T-helper 17 cell (primary cell): ENCODE measurements around the gene CCDC148. TPM values are rescaled to one million over a fixed set of nuclear protein-coding genes. Genes with fewer than 3 reads are reported as not detected.
"Not testable (repeated sequence)": the region's sequence is repeated elsewhere in the genome, so short reads cannot be mapped to it uniquely, and the experiment has no call there.

Source experiments
- ATAC-seq: fragments of 150-1000 bp; cut with Tn5 transposase; 2 replicates; pipeline ENCODE4 v1.10.0; 2021; ENCODE audit warnings: mild to moderate bottlenecking, moderate library complexity
- DNase-seq, 3 donors: peaks; one replicate each; pipeline versions ENCODE4 v3.0.0 to v3.0.0-alpha.2; 2020 to 2021
- H3K9me3 ChIP-seq: one replicate; pipeline ENCODE4 v1.7.0; 2013; ENCODE audit warnings: low read length, mild to moderate bottlenecking; ENCODE audit not compliant: control insufficient read depth, poor library complexity, severe bottlenecking
- H3K27ac Mint-ChIP-seq: one replicate; pipeline ENCODE4 v1.8.0; 2022; ENCODE audit warnings: mild to moderate bottlenecking, moderate library complexity, mixed read lengths
- H3K27me3 Mint-ChIP-seq: one replicate; pipeline ENCODE4 v1.8.0; 2022; ENCODE audit warnings: mixed read lengths
- H3K36me3 Mint-ChIP-seq: one replicate; pipeline ENCODE4 v1.8.0; 2022; ENCODE audit warnings: low read depth, mixed read lengths
- H3K4me1 Mint-ChIP-seq: one replicate; pipeline ENCODE4 v1.8.0; 2022; ENCODE audit warnings: mild to moderate bottlenecking, mixed read lengths
- H3K4me3 Mint-ChIP-seq: one replicate; pipeline ENCODE4 v1.8.0; 2022; ENCODE audit warnings: mild to moderate bottlenecking, moderate library complexity, mixed read lengths
- total RNA-seq, 4 donors: library from RNA in 2 of 4; stranded (reverse) in 2 of 4; gene quantifications; one replicate each; pipeline ENCODE4 v1.2.3 and lab custom pipeline; 2022 to 2026

Gene CCDC148
- total RNA-seq, 2 donors from 2014 or later: not detected

GRCh38 chr2:158443606-158444005 is 12.9 kb downstream of the CCDC148 start:
- H3K36me3 Mint-ChIP-seq: no peaks in the 10 kb centered on the region
- DNase-seq: no peak
- H3K4me1 Mint-ChIP-seq: no peaks in the 10 kb centered on the region
- no peak for ATAC-seq
- no peaks in the 10 kb centered on the region for H3K9me3 ChIP-seq
- no peak overlapping the region for H3K4me3 Mint-ChIP-seq
- no peak overlapping the region for H3K27ac Mint-ChIP-seq
- H3K27me3 Mint-ChIP-seq: no peaks in the 10 kb centered on the region

GRCh38 chr2:158439062-158439461 is 17.5 kb downstream of the CCDC148 start:
- H3K4me1 Mint-ChIP-seq, H3K9me3 ChIP-seq, DNase-seq, H3K36me3 Mint-ChIP-seq, ATAC-seq, H3K27me3 Mint-ChIP-seq, H3K27ac Mint-ChIP-seq, H3K4me3 Mint-ChIP-seq: not testable (repeated sequence)

GRCh38 chr2:158433716-158434115 is 22.8 kb downstream of the CCDC148 start:
- not testable (repeated sequence) for H3K4me1 Mint-ChIP-seq, ATAC-seq, H3K9me3 ChIP-seq, H3K4me3 Mint-ChIP-seq, DNase-seq, H3K36me3 Mint-ChIP-seq, H3K27ac Mint-ChIP-seq, H3K27me3 Mint-ChIP-seq

GRCh38 chr2:158432117-158432516 is 24.4 kb downstream of the CCDC148 start:
- ATAC-seq (no peak), DNase-seq (no peak)
- H3K9me3 ChIP-seq: no peaks in the 10 kb centered on the region
- H3K27ac Mint-ChIP-seq: no peak overlapping the region
- peaks cover 5% of the 10 kb centered on the region for H3K36me3 Mint-ChIP-seq
- no peaks in the 10 kb centered on the region for H3K27me3 Mint-ChIP-seq
- no peak overlapping the region for H3K4me3 Mint-ChIP-seq
- no peaks in the 10 kb centered on the region for H3K4me1 Mint-ChIP-seq

- Mint-ChIP-seq H3K4me1 (no peaks in the 10 kb centered on the region), H3K36me3 (peaks cover 2% of the 10 kb centered on the region), H3K4me3 (no peak overlapping the region), H3K27me3 (no peaks in the 10 kb centered on the region), H3K27ac (no peak overlapping the region)
- ATAC-seq (no peak), DNase-seq (no peak)
- no peaks in the 10 kb centered on the region for H3K9me3 ChIP-seq
Observed at GRCh38 chr2:158414538-158414937, 42.0 kb downstream of the CCDC148 start.

GRCh38 chr2:158413581-158413980 is 43.0 kb downstream of the CCDC148 start:
- H3K27ac Mint-ChIP-seq: no peak overlapping the region
- no peaks in the 10 kb centered on the region for H3K27me3 Mint-ChIP-seq
- H3K4me1 Mint-ChIP-seq: no peaks in the 10 kb centered on the region
- ATAC-seq (no peak), DNase-seq (no peak)
- H3K9me3 ChIP-seq: no peaks in the 10 kb centered on the region
- H3K4me3 Mint-ChIP-seq: no peak overlapping the region
- H3K36me3 Mint-ChIP-seq: peaks cover 2% of the 10 kb centered on the region

GRCh38 chr2:158412206-158412605 is 44.3 kb downstream of the CCDC148 start:
- peaks cover 3% of the 10 kb centered on the region for H3K27me3 Mint-ChIP-seq
- no peaks in the 10 kb centered on the region for H3K4me1 Mint-ChIP-seq
- no peak overlapping the region for H3K4me3 Mint-ChIP-seq
- no peak for ATAC-seq
- H3K27ac Mint-ChIP-seq: no peak overlapping the region
- no peaks in the 10 kb centered on the region for H3K9me3 ChIP-seq
- no peak for DNase-seq
- no peaks in the 10 kb centered on the region for H3K36me3 Mint-ChIP-seq

GRCh38 chr2:158411748-158412147 is 44.8 kb downstream of the CCDC148 start:
- H3K27me3 Mint-ChIP-seq: peaks cover 8% of the 10 kb centered on the region
- no peak overlapping the region for H3K4me3 Mint-ChIP-seq
- H3K27ac Mint-ChIP-seq: no peak overlapping the region
- no peaks in the 10 kb centered on the region for H3K4me1 Mint-ChIP-seq
- H3K36me3 Mint-ChIP-seq: no peaks in the 10 kb centered on the region
- ATAC-seq (no peak), DNase-seq (no peak)
- H3K9me3 ChIP-seq: no peaks in the 10 kb centered on the region

- DNase-seq: no peak
- Mint-ChIP-seq H3K36me3 (no peaks in the 10 kb centered on the region), H3K4me3 (no peak overlapping the region), H3K27ac (no peak overlapping the region), H3K4me1 (no peaks in the 10 kb centered on the region), H3K27me3 (peaks cover 8% of the 10 kb centered on the region)
- no peaks in the 10 kb centered on the region for H3K9me3 ChIP-seq
- no peak for ATAC-seq
Observed at GRCh38 chr2:158410132-158410531, 46.4 kb downstream of the CCDC148 start.

- Mint-ChIP-seq H3K36me3 (no peaks in the 10 kb centered on the region), H3K27me3 (peaks cover 8% of the 10 kb centered on the region), H3K4me3 (no peak overlapping the region), H3K27ac (no peak overlapping the region), H3K4me1 (no peaks in the 10 kb centered on the region)
- H3K9me3 ChIP-seq: no peaks in the 10 kb centered on the region
- ATAC-seq (no peak), DNase-seq (no peak)
Observed at GRCh38 chr2:158407031-158407430, 49.5 kb downstream of the CCDC148 start.

- H3K9me3 ChIP-seq: no peaks in the 10 kb centered on the region
- no peaks in the 10 kb centered on the region for H3K4me1 Mint-ChIP-seq
- no peaks in the 10 kb centered on the region for H3K36me3 Mint-ChIP-seq
- no peak overlapping the region for H3K27ac Mint-ChIP-seq
- no peak for DNase-seq
- ATAC-seq: no peak
- H3K27me3 Mint-ChIP-seq: peaks cover 8% of the 10 kb centered on the region
- H3K4me3 Mint-ChIP-seq: no peak overlapping the region
Observed at GRCh38 chr2:158405341-158405740, 51.2 kb downstream of the CCDC148 start.

GRCh38 chr2:158403237-158403636 is 53.3 kb downstream of the CCDC148 start:
- Mint-ChIP-seq H3K4me1 (no peaks in the 10 kb centered on the region), H3K36me3 (no peaks in the 10 kb centered on the region), H3K27me3 (peaks cover 8% of the 10 kb centered on the region), H3K27ac (no peak overlapping the region), H3K4me3 (no peak overlapping the region)
- ATAC-seq: no peak
- no peaks in the 10 kb centered on the region for H3K9me3 ChIP-seq
- DNase-seq: no peak

- DNase-seq (no peak), ATAC-seq (no peak)
- no peak overlapping the region for H3K4me3 Mint-ChIP-seq
- peaks cover 10% of the 10 kb centered on the region for H3K27me3 Mint-ChIP-seq
- H3K27ac Mint-ChIP-seq: no peak overlapping the region
- H3K9me3 ChIP-seq: no peaks in the 10 kb centered on the region
- no peaks in the 10 kb centered on the region for H3K4me1 Mint-ChIP-seq
- H3K36me3 Mint-ChIP-seq: no peaks in the 10 kb centered on the region
Observed at GRCh38 chr2:158402665-158403064, 53.9 kb downstream of the CCDC148 start.

GRCh38 chr2:158395166-158395565 is 61.4 kb downstream of the CCDC148 start:
- no peak for DNase-seq
- no peaks in the 10 kb centered on the region for H3K9me3 ChIP-seq
- no peaks in the 10 kb centered on the region for H3K36me3 Mint-ChIP-seq
- ATAC-seq: no peak
- H3K27ac Mint-ChIP-seq: no peak overlapping the region
- H3K27me3 Mint-ChIP-seq: peaks cover 20% of the 10 kb centered on the region
- no peak overlapping the region for H3K4me3 Mint-ChIP-seq
- H3K4me1 Mint-ChIP-seq: peaks cover 10% of the 10 kb centered on the region

GRCh38 chr2:158394453-158394852 is 62.1 kb downstream of the CCDC148 start:
- ATAC-seq (no peak), DNase-seq (no peak)

More at GRCh38 chr2:158394453-158394852, 62.1 kb downstream of the CCDC148 start:
- H3K9me3 ChIP-seq: no peaks in the 10 kb centered on the region
- Mint-ChIP-seq H3K36me3 (no peaks in the 10 kb centered on the region), H3K4me1 (peaks cover 10% of the 10 kb centered on the region), H3K27ac (no peak overlapping the region), H3K4me3 (no peak overlapping the region), H3K27me3 (peaks cover 20% of the 10 kb centered on the region)
